GM18505 (cell line): ENCODE data around the gene SIGLEC6.

Experiments
- ATAC-seq: cut with Tn5 transposase; IDR thresholded peaks from one replicate; pipeline ENCODE4 v1.9.1; 2021; ENCODE audit not compliant: unreplicated experiment
- POLR2A ChIP-seq: IDR thresholded peaks from 4 replicates; pipeline ENCODE4 v1.6.1; 2011; ENCODE audit warnings: borderline replicate concordance; ENCODE audit not compliant: insufficient read depth, insufficient read length; ENCODE audit errors: extremely low read depth

The SIGLEC6 gene

DNA sequence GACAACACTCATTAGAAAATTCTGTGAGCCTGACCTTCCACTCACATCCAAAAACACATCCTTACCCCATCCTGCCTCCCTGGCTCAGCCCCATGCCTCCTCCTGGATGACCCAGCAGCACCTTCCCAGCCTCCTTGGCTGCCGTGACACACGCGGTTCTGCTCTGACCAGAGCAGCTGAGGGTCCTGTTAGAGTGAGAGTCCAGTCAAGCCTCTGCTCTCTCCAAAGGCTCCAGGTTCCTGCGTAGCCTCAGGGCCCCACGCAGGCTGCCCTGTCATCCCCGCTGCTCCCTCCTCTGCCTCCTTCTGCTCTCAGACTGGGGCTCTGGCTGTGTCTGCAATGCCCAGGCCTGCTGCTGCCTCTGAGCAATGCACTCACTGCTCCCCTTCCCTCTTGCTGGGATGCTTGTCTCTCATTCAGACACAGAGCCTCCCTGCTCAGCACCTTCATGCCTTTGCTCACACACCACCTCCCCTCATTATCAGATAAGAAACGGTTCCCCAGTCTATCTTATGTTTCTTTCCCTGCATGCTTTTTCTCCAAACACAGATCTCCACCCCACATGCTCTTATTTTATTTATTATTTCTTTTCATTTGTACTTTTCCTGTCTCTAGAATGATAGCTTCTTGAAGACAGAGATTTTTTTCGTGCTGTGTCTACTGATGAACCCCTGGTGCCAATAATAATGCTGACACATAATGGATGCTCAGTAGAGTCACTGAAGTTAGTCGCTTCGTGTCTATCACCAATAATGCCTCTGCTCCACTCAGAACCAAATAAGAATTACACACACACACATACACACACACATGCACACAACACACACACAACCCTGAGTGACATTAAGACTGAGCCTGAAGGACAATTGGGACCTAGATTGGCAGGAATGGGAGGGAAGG lies 10.2 kb upstream of the SIGLEC6 start:
- no peak for ATAC-seq

DNA sequence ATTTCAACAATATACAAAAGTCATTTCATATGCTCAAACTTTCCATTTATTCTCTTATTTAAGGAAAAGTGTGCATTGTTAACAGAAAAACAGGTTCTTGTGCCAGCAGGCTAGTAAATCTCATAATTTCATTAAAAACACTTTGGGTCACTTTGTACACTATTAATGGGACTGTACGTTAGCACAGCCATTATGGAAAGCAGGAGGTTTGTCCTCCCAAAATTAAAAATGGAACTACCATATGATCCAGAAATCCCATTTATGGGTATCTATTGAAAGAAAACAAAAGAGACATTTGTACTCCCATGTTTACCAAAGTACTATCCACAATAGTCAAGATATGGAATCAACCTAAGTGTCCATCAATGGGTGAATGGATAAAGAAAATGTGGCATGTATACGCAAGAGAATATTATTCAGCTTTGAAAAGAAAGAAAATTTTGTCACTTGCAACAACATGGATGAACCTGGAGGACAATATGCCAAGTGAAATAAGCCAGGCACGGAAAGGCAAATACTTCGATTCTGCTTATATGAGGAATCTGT lies 8.4 kb upstream of the SIGLEC6 start:
- TF ChIP-seq POLR2A, result no peak
- ATAC-seq, result no peak

More for the DNA sequence above, 10.2 kb upstream of the SIGLEC6 start:
- no peak for TF ChIP-seq POLR2A

DNA sequence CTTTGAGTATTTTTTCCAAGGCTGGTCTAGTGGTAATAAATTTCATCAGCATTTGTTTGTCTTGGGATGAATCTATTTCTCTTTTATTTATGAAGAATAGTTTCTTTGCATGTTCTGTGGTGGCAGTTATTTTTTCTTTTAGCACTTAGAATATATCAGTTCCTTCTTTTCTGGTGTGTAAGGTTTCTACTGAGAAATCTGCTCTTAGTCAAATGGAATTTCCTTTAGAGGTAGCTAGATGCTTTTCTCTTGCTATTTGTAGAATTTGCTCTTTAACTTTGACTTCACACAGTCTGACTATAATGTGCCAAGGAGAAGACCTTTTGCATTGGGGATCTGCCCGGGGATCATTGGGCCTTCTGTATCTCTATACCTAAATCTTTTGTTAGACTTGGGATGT lies 4.1 kb upstream of the SIGLEC6 start:
- no peak for ATAC-seq
- TF ChIP-seq POLR2A, result no peak

DNA sequence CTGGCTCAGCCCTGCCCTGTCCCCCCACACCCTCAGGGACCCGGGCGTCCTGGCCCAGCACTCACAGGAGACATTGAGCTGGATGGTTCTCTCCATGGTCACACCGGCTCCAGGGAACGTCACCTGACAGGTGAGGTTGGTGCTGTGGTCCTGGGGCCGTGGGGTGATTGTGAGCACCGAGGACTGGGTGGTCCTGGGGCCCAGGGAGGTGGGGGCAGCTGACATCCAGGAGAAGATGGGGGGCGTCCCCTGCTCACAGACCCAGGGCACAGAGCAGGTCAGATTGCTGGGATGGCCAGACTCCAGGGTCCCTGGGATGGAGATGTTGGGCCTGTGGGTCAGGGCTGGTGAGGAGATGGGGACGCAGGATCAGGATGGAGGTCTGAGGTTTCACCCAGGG lies 854 bp downstream of the SIGLEC6 start:
- no peak for TF ChIP-seq POLR2A
- no peak for ATAC-seq

DNA sequence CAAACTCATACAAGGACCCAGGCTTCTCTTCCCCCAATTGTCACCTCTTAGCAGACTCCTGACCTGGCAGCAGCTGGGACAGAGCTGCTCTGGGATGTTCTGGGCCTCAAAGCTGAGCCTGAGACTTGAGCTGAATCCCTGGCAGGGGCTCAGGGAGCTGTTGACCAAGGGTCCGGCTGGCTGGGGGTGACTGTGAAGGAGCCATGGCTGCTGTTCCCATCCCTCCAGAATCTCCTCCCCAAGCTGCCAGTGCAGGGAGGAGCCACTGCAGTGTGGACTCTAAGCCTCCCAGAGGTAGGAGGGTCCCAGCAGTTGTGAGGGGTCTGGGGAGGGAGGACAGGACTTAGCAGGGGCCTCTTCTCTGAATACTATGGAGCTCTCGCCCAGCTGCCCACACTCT lies 2.2 kb downstream of the SIGLEC6 start:
- ATAC-seq, result no peak
- TF ChIP-seq POLR2A, result no peak

DNA sequence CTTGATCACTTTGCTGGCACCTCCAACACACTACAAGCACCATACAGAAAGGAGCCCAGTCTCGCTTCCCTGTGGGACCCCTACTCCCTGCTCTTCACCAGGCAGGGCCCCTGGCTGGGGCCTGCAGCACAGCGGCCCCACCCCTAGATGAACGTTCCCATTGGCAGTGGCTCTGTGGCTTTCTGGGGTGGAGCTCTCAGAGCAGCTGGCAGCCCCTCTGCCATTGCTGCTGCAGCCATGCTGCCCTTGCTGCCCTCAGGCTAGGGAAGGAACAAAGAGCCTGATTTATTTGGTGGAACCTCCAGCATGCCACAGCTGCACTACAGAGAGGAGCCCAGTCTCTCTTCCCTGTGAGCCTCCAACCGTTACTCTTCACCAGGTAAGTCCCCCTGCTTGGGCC lies 5.8 kb downstream of the SIGLEC6 start:
- no peak for ATAC-seq

DNA sequence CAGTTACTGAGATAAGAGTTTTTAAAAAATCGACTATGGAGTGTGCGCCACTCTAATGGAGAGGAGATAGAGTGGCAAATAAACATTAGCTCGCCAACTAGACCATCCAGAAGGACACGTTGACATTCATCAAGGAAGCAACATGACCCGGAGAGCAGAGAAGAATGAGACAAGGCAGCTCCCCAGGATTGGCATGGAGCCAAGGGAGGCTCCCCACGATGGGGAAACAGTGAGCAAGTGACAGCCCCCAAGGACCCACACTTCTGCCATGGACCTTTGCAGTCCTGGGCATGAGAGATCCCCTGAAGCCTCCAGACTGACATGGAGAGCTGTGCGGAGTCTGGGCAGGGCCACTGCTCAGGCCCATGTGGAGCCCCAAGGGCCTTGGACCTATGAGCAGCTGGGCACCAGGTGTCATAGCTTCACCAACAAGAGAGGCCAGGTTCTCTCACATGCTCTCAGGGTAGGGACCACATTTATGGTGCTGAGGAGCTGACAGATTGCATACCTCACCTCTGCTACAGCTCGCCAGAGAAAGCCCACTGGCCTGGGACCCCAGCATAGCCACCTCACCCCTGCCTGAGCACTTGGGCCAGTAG lies 6.7 kb downstream of the SIGLEC6 start:
- ATAC-seq, result no peak

More for the DNA sequence above, 5.8 kb downstream of the SIGLEC6 start:
- no peak for TF ChIP-seq POLR2A

DNA sequence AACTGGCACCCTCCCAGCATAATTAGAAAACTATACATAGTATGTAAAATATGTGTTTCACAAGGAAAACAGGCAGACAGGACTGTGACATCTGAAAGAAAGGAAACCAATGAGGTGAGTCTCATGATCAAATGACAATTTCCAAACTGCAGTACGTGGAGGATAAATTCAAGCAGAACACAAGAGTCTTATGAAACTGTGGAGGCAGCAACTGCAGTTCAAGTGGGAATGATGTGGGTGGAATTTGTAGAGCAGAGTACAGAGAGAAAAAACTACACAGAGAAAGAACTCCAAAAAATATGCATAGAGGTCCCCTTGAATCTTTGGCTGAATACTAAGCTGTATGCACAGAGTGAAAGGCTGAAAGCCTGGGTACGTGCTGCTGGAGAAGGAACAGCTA lies 9.7 kb downstream of the SIGLEC6 start:
- no peak for TF ChIP-seq POLR2A
- ATAC-seq, result no peak

More for the DNA sequence above, 6.7 kb downstream of the SIGLEC6 start:
- no peak for TF ChIP-seq POLR2A

DNA sequence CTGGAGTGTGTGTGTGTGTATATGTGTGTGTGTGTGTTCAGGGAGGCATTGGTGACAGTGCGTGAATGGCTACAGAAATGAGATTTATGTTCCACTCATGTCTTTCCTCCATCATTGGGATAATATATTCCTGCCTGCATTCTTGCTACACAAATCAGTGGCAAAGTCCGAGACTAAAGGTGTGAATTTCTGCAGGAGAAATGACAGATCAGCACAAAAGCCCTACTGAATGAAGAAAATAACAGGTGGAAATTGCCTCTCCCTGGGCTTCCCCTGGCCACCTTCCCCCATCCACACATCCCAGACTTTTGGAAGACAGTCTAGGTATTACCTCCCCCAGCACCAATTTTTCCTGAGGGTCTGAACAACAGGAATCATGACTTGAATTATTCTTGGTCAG lies 10.1 kb downstream of the SIGLEC6 start:
- no peak for TF ChIP-seq POLR2A
- ATAC-seq, result no peak

DNA sequence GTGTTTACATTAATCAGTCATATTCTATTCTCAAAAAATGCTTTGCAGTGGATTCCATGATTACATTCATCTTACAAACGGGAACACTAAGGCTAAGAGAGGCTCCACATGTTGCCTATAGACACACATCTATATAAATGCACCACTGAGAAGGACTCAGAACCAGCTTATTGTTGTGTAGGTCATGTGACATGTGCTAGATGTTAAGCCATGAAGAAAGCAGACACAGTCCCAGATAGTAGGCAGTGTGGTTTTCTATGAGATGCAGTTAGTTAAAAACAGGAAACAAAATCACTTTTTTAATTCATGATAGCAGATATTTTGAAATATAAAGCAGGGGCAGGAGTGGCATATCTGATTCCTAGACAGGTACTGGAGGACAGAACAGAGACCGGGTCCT lies 10.7 kb downstream of the SIGLEC6 start:
- TF ChIP-seq POLR2A, result no peak
- no peak for ATAC-seq

DNA sequence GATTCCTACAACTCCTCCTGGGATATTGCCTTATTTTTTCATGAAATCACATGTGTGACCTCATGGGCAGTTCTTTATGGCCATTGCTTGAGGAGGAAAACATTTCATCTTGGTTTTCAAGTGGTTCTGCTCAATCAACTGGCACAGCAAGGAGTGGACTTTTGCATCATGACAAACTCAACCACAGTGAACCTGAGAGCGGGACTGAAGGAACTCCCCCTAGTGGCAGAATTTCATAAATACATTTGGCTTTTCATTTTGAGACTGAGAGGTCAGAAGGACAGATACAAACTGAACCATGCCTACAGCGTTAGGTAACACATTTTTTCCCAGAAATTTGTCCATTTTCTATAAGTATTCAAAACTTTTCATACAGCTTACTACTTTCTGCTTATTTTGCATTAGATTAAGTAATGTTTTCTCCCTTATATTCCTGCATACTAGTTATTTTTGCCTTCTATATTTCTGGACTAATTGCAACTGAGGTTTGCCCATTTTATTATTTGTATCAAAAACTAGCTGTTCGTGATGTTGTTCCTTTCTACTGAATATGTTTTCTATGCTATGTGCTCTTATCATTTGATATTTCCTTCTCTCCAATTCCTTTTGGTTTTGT lies 16.5 kb downstream of the SIGLEC6 start:
- no peak for TF ChIP-seq POLR2A
- ATAC-seq, result no peak

DNA sequence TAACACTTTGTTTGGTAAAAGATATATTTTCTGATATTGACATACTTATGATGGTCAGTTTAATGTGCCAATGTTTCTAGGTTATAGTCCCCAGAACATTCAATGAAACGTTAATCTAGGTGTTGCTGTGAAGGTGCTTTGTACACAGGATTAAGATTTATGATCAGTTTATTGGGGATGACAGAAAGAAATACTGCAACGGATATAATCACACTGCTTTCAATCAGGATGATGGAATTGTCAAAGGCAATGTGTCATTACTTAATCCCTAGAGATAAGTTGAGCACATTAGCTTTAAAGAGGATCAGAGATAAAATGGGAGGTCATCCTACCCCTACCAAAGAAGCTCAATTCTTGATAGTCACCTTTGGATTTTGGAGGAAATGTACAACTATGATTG lies 17.5 kb downstream of the SIGLEC6 start:
- no peak for TF ChIP-seq POLR2A
- no peak for ATAC-seq

DNA sequence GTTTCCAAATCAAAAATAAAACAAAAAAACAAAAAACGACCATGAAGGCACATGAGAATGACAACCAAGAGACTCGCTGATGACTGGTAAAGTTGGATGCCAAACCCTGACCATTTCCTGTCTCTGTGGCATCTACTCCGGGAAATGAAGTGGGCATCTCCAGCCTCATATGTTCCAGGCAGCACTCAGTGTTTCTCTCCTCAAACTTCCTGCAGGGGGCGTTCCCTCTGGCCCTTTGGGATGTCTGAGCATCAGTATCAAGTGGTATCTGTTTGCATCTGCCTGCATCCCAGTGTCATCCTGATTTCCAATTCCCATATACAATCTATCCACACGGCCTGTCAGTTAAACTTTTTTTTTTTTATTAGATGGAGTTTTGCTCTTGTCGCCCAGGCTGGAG lies 20.1 kb downstream of the SIGLEC6 start:
- no peak for ATAC-seq
- no peak for TF ChIP-seq POLR2A

DNA sequence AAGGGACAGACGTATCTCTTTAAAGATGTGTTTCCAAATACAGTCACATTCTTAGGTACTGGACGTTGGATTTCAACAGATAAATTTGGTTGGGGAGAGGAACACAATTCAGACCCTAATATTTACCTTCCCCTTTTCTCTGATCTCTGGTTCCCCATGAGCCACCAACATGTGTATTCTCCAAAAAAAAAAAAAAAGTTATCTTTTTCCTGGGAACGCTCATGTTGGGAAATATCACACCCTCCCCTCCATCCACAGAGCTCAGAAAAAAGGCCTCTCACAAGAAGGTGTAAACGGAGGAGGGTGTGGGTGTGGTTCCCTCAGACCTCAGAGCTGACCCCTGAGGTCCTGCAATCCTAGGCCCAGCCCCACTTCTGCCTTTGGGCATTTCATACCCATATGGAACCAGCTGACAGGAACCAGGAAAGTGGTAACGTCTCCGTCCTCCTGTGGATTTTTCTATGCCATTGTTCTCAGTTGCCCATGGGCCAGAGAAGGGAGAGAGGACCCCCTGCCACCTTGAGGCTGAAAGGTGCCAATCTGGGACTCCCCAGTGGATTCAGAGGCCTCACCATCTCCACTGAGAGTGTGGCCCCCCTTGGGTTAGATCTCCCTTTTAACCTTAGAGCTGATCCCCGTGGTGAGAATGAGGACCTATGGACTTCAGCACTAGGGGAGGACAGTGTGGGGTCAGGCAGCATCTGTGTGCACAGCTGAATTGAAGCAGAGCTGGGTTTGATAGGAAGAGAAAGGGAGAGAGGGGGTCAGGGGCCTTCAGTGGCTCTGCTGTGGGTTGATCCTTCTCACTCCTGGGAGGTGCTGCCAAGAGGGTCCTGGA lies 21.4 kb downstream of the SIGLEC6 start:
- no peak for ATAC-seq
- TF ChIP-seq POLR2A, result no peak
